OCI-M1 (cell line): ENCODE measurements around the gene HMOX2.

Source experiments
- DNase-seq: peaks from one replicate; lab custom pipeline; 2025; lab: John Stamatoyannopoulos, UW

The HMOX2 gene

DNA sequence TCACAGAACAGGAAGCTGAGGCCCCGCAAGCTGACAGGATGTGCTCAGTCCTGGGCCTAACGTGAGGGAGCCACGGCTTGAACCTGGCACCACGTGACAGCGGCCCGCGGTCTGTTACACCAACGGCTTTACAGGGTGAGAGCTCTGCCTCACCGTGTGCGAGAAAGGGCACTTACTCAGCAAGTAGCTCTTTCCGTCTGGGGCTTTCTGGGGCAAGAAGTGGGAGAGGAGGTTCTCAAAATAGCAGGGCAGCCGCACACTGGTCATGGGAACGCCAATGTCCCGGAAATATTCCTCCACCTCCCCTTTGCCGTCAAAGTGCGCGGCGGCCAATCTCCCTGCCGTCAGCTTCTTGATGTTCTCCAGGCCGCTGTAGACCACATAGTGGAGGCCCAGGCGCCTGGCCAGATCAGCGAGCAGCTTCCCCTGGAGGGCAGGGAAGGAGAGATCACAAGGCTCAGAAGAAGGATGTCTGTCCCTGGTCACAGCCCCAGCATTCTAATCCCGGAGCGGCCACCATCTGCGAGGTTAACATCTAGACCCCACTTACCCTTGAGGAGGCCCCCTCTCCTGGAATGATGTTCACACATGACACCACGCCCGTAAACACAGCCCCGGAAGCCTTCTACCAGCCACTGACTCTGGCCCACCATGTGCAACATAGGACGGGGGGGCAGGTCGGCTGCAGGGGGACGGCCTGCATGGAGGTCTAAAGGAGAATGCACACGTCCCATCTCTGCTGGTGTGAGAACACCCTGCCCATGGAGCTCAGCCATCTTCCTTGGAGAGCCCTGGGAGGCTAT is 10.0 kb upstream of the HMOX2 start:
- no peak for DNase-seq

DNA sequence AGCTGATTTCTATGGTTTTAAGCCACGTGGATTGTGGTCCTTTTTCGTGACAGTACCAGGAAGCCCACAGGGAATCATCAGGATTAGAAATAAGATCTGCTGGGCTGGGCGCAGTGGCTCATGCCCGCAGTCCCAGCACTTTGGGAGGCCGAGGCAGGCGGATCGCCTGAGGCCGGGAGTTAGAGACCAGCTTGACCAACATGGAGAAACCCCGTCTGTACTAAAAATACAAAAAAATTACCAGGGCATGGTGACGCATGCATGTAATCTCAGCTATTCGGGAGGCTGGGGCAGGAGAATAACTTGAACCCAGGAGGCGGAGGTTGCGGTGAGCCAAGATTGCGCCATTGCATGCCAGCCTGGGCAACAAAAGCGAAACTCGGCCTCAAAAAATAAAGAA is 8.3 kb upstream of the HMOX2 start:
- DNase-seq, result no peak

DNA sequence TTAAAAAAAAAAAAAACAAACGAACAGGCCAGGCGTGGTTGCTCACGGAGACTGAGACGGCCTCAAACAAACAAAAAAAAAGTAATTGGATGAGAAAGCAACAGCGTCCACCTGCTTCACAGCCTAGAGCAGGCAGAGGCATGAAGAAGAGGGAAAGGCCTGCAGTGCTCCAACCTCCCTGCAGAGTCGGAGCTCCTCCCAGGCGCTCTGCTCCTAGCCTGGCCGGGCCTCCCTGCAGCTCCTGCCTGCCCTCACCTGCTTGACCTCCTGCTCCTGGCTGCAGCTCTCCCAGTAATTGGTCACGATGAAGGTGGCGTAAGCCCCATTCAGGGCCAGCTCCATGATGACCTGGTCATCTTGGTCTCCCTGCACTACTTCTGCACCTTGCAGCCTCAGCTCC is 7.2 kb upstream of the HMOX2 start:
- no peak for DNase-seq

DNA sequence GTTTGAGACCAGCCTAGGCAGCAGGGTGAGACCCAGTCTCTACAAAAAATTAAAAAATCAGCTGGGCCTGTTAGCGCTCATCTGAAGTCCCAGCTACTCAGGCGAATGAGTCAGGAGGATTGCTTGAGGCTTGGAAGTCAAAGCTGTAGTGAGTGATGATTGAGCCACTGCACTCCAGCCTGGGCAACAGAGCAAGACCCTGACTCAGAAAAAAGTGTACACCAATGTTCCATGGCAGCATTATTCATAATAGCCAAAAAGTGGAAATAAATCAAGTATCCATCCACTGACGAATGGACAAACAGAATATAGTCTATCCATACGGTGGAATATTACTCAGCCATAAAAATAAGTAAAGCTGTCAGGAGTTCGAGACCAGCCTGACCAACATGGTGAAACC is 4.3 kb upstream of the HMOX2 start:
- no peak for DNase-seq

DNA sequence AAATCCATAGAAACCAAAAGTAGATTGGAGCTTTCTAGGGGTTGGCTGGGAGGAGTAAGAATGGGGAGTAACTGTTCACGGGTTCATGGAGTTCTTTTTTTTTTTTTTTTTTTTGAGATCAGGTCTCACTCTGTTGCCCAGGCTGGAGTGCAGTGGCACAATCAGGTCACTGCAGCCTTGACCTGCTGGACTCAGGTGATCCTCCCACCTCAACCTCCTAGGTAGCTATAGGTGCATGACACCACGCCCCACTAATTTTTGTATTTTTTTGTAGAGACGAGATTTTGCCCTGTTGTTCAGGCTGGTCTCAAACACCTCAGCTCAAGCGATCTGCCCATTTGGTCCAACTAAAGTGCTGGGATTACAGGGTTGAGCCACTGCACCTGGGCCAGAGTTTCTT is 3.3 kb upstream of the HMOX2 start:
- DNase-seq, result no peak

DNA sequence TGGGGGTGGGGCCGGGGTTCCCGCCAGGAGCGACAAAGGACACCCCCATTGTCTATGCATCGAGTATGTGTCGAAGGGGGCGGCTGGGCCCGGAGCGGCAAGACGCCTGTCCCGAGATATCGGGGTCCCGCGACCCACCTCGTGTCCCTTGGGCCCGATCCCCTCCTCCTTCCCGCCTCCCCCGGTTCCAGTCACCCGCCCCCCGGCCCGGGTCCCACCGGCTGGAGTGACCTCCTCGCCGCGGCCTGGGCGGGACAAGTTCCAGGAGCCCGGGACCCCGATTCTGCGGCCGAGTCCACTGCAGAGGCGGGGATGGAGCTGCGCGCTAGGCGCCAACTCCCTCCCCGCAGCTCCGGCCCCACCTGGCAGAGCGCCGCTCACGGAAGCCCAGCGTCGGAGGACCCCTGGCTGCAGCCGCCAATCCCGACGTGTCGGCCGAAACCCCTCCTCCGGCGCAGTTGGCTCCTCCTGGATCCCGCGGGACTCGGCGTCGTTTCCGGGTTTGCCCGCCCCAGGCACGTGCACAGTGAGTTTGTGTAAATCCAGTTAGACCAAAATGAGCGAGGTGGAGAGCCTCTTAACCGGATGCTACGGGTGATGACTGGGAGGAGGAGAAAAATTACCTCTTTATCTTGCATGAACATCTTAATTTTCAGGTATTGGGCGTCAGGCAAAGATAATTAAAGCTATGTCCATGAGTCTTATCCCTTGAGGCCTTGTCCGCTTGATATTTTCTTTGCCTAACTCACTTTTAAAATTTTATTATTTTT is 1.8 kb upstream of the HMOX2 start, which contains the start of gene NMRAL1:
Gene NMRAL1 (minus strand): TSS at position 434 of the 770 bp plus-strand sequence. CDS start 493 bp downstream, outside the sequence.
- peak; percentile 97 for DNase-seq

DNA sequence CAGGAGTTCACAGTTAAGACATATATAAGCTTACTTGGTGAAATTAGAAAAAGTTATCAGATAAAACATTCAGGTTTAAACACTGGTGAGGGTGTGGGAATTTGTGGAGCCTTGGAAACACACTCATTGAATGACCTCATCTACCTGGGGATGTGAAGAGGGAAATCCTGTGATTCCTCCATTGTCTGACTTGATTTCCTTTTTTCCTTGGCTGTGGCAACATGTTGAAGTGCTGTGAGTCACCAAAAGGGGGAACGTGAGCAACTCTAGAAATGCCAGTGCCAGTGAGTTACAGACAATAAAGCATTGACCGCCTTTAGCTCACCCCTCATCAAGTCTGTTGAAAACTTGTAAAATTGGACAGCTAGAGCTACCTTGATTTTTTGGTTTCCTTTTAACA is 1.8 kb downstream of the HMOX2 start:
- DNase-seq, result peak; percentile 26

DNA sequence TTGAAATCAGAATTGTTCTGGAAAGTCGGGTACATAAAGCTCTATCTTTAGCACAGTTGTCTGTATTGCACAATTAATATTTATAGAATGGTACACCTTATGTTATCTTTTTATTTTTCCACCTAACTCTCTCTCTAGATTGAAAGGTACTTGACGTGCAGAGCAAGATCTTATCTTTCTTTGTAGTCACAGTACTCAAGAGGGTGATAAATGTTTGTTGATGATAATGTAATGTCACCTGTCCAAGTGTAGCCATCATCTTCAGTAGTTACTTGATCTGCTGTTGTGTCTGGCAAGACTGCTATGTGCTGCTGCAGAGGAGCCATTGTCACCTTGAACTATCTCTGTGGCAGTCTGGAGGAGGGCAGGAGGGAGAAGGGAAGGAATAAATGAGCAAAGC is 5.3 kb downstream of the HMOX2 start:
- DNase-seq, result no peak

DNA sequence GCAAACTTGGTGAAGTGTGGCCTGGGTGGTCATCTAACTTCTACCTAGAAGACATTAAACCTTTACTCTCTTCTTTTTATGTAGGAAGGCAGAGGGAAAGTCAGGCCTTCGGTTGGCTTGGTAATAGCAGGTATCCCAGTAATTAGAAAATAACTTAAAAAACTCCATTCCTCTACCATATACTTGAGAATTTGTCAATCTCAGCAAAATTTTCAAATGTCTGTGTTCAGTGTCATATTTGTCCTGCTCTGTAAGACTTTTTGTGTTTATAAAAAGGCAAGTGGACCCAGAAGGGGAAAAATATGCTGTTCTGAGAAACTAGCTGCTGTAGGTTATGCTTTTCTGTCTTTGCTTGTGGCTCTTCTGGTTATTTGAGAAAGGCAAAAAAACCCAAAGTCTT is 5.8 kb downstream of the HMOX2 start:
- no peak for DNase-seq

DNA sequence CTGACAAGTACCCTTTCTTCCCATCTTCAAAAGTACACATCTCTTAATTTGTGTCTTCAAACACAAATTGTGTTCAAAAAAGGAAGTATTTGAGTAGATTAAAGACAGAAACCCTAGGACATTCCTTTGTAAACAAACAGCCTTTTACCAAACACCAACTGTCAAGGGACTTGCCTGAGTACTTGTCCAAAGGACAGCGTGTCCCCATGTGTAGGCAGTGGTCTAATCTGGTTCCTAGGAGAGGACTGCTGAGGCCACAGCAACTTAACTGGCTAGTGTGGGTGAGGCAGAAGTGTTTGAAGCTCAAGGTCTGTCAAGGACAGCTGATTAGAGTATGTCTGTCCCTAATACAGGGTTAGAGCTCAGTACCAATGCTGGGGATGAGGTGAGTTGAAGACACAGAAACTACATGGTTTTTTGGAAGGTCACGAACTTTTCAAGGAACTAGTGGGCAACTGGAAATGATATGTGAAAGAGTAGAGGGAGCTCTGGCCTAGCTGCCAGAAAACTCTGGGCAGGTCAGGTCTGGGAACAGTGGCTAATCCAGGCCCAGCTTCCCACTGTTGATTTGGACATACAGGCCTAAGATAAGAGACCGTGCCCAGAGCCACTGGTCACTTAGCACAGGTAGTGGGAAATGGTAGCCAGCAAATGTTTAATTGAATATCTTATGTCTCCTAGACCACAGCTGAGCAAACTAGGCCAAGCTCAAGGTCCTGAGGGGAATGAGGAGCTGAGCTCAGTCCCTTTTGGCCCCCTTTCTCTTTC is 10.1 kb downstream of the HMOX2 start:
- DNase-seq, result no peak

DNA sequence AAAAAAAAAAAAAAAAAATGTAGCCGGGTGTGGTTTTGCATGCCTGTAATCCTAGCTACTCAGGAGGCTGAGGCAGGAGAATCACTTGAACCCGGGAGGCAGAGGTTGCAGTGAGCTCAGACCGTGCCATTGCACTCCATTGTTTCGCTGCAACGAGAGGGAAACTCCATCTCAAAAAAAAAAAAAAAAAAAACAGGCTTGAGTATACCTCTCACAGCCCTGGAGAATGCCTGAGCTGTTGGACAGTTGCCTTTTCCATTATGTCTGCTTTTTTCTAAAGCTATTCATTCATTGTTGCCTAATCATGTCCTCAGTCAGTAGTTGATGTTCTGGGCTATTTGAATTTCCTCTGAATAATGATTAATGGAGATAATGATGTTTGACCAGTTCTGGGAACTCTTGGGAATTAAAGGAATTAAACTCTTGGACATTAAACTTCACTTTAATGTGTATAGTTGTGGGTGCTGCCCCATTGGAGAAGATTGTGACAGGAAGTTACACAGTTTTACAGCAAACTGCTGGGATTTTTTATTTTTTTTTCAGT is 11.8 kb downstream of the HMOX2 start:
- no peak for DNase-seq

DNA sequence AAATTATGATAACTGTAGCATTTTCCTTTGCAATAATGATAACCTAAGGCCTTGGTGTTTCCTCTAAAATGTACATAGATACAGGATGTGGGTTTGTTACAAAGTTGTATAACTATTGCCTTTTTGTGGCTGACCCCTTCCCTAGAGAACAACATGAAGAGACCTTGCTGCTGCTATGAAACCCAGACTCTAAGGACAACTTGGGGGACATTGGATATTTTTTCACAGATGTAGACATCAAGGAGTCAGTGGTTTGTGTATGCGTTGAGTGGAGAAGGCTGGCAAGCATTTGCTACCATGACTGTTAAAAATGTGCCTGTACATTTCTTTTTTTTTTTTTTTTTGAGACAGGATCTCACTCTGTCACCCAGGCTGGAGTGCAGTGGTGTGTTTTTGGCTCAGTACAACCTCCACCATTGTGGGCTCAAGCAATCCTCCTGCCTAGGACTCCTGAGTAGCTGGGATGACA is 12.3 kb downstream of the HMOX2 start:
- no peak for DNase-seq

DNA sequence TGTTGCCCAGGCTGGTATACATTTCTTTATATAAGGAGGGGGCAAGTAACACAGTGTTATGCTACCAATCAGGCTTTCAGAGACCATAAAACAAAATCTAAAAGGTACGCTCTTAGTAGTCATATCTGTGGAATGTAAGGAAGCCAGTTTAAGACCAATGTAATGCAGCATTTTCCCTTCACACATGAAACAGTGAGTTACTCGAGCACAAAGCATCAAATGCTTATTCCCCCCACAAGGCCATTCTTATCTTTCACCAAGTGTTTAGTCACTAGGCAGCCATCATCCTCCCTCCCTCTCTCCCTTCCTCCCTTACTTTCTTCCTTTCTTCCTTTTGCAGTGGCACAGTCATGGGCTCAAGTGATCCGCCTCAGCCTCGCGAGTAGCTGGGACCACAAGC is 12.8 kb downstream of the HMOX2 start:
- no peak for DNase-seq

DNA sequence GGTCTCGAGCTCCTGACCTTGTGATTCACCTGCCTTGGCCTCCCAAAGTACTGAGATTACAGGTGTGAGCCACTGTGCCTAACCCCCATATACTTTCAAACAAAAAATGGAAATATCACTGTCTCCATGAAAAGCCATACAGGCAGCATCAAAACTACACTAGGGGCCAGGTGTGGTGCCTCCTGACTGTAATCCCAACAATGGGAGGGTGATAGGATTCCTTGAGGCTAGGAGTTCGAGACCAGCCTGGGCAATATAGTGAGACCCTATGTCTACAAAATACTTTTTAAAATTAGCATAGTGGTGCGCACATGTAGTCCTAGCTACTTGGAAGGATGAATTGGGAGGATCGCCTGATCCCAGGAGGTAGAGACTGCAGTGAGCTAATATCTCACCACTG is 15.7 kb downstream of the HMOX2 start:
- DNase-seq, result no peak

DNA sequence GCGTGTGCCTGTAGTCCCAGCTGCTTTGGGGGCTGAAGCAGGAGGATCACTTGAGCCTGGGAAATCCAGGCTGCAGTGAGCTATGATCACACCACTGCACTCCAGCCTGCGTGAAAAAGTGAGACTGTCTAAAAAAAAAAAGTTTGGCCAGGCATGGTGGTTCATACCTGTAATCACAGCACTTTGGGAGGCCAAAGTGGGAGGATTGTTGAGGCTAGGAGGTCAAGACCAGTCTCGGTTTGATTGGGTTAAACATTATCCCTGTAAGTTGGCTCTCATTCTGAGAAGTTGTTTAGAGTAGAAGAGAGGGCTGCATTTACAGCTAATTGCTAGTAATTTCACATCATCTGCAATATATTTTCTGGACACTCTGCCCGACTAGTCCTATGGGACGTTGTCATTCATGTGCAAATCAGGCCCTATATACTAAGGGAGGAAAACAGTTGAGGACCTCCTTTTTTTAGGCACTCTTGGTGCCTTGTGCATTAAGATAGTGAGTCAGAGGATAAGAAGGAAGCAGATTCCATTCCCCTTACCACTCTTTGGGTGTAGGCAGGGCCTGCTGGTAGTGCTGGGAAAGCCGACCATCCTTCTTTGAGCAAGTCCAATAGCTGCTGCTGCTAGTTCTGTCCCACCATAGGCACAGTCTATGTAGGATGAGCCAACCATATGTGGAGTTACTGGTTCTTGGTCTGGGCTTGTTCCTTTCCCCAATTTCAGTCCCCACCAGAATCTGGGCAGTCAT is 18.7 kb downstream of the HMOX2 start:
- no peak for DNase-seq

DNA sequence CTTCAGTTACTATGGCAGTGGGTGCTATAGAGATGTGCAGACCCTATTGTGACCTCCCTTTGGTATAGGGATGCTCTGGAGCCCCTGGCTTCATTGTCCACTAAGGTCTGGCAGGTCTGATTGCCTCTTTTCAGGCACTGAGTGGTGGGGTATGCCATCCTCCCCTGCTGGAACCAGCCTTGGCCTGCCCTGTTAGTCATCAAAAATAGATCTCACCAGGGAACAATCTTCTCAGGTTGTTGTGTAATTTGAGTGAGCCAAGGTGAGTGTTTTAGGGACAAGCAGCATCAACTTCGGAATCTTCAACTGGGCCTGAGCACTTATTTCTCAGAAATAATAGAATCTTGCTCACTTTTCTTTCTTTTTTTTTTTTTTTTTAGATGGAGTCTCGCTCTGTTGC is 19.6 kb downstream of the HMOX2 start:
- DNase-seq, result no peak

DNA sequence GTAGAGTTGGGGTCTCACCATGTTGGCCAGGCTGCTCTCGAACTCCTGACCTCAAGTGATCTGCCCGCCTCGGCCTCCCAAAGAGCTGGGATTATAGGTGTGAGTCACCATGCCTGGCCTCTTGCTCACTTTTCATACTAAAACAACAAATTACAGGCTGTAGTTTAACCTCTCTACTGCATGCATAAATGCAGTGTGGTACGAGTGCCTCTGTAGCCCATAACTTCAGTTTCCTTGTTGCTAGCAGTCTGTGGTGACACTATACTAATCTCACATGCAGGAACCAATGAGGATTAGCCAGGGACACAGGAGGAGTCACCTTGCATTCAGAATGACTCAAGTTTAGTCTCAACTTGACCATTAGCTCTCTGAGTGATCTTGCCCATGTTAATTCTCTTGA is 20.1 kb downstream of the HMOX2 start:
- no peak for DNase-seq

DNA sequence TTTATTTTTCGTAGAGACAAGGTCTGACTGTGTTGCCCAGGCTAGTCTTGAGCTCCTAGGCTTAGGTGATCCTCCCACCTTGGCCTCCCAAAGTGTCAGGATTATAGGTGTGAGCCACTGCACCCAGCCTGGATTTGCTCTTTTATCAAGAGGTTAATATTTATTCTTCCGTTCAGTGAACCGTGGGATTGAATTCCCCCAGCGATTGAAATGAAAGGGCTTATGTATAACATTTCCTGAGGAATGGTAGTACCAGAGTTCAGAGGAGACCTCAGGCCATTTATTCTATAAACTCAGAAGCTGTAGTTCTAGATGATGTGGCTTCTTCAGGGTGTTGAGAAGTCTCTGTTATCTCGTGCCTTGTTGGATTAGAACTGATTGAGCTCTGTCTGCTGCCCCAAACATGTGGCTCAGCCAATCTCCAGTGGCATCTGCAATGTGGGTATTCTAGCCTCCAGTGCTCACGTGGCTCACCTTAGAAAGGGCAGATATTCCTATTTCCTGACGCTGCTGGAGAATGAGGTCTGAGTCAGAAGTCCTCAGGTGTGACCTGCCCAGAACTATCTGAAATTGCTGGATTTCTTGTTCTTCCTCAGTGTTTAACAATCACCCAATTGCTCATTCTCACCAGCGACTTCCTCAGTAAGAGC is 22.5 kb downstream of the HMOX2 start:
- DNase-seq, result no peak

DNA sequence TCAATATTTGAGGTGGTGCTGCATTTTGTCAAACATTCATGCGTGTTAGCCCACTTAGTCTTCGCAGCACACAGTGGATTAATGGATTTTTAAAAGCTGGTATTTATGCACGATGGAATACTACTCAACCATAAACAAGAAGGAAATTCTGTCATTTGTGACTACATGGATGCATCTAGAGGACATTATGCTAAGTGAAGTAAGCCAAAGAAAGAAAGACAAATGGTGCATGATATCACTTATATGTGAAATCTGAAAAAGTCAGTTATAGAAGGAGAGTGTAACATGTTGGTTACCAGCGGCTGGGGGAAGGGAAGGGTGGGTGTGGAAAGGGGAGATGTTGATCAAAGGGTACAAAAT is 23.0 kb downstream of the HMOX2 start:
- no peak for DNase-seq

DNA sequence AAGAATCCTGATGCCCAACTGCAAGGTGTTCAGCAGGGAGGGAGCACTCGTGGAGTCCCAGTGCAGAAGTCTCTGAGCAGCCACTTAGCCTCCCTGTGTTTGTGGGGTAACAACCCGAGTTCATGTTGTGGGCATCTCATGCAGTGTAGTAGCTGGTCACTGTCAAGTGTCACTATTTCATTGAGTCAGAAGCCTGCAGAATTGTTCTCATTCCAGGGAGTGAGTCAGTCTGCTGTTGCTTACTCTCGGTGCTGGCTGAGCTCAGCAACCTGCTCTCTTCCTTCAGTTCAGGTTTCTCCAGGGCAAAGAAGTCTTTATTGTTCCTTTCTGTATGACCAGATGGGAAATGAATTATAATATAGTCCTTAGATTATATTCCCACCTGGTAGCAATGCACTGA is 24.1 kb downstream of the HMOX2 start:
- DNase-seq, result no peak

DNA sequence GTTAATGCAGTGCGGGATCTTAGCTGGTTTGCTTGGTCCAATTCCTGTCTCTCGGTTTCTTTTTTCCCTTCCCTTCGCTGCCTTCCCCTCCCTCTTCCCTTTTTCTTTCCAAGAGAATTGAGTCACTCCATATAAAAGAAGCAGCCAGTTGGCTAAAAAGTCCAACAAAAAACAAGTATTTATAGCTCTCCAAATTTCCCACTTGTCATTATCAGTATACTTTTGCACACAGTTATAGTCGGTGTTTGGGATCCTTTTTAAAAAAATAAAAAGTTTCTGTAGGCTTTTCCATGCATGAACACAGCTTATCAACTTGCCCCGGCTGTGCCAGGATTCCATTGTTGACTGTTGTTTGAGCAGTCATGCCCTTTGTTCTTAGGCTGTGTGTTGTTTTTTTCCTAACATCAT is 24.9 kb downstream of the HMOX2 start:
- DNase-seq, result no peak
